ENCODE data around the gene PCDHGA5.
A peak's percentile ranks its signal among the peaks of the same experiment; 100 is the strongest.
"Not testable (repeated sequence)": the region's sequence is repeated elsewhere in the genome, so short reads cannot be mapped to it uniquely, and the experiment has no call there.

PCDHGA5 gene

DNA sequence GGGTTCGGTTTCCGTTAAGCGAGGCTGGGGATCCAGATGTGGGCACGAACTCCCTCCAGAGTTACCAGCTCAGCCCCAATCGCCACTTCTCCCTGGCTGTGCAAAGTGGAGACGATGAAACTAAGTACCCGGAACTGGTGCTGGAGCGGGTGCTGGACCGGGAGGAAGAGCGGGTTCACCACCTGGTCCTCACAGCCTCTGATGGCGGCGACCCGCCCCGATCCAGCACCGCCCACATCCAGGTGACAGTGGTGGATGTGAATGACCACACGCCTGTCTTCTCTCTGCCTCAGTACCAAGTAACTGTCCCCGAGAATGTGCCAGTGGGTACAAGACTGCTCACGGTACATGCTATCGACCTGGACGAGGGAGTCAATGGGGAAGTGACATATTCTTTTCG, 19.4 kb downstream of the PCDHGA5 start:
- FAIRE-seq (no peak), DNase-seq (ENCODE audit: insufficient read length, low spot score) (no peak)

DNA sequence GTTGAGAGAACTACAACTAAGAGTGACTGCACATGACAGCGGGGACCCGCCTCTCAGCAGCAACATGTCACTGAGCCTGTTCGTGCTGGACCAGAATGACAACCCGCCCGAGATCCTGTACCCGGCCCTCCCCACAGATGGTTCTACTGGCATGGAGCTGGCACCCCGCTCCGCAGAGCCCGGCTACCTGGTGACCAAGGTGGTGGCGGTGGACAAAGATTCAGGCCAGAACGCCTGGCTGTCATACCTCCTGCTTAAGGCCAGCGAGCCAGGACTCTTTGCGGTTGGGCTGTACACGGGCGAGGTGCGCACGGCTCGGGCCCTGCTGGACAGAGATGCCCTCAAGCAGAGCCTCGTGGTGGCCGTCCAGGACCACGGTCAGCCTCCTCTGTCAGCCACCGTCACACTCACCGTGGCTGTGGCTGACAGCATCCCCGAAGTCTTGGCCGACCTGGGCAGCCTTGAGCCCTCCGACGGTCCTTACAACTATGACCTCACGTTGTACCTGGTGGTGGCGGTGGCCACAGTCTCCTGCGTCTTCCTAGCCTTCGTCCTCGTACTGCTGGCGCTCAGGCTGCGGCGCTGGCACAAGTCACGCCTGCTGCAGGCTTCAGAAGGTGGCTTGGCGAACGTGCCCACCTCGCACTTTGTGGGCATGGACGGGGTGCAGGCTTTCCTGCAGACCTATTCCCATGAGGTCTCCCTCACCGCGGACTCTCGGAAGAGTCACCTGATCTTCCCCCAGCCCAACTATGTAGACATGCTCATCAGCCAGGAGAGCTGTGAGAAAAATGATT, 20.7 kb downstream of the PCDHGA5 start:
- no peak for FAIRE-seq

GRCh38 chr5:141387557-141388311, 23.8 kb downstream of the PCDHGA5 start, which contains the start of gene PCDHGB4:
PCDHGB4 (plus strand) TSS chr5:141387698; CDS start chr5:141387885, 187 bp downstream.
- FAIRE-seq = peak; percentile 87
- DNase-seq (ENCODE audit: insufficient read length, low spot score) = not testable (repeated sequence)

More for the DNA sequence above, 20.7 kb downstream of the PCDHGA5 start:
- no peak for DNase-seq (ENCODE audit: insufficient read length, low spot score)

DNA sequence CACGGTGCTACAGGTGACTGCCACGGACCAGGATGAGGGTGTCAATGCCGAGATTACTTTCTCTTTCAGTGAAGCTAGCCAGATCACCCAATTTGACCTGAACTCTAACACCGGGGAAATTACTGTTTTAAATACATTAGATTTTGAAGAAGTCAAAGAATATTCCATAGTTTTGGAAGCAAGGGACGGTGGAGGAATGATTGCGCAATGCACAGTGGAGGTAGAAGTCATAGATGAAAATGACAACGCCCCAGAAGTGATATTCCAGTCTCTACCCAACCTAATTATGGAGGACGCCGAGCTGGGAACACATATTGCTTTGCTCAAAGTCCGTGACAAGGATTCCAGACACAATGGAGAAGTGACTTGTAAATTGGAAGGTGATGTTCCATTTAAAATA, 24.7 kb downstream of the PCDHGA5 start:
- DNase-seq (ENCODE audit: insufficient read length, low spot score) = no peak
- FAIRE-seq = no peak

DNA sequence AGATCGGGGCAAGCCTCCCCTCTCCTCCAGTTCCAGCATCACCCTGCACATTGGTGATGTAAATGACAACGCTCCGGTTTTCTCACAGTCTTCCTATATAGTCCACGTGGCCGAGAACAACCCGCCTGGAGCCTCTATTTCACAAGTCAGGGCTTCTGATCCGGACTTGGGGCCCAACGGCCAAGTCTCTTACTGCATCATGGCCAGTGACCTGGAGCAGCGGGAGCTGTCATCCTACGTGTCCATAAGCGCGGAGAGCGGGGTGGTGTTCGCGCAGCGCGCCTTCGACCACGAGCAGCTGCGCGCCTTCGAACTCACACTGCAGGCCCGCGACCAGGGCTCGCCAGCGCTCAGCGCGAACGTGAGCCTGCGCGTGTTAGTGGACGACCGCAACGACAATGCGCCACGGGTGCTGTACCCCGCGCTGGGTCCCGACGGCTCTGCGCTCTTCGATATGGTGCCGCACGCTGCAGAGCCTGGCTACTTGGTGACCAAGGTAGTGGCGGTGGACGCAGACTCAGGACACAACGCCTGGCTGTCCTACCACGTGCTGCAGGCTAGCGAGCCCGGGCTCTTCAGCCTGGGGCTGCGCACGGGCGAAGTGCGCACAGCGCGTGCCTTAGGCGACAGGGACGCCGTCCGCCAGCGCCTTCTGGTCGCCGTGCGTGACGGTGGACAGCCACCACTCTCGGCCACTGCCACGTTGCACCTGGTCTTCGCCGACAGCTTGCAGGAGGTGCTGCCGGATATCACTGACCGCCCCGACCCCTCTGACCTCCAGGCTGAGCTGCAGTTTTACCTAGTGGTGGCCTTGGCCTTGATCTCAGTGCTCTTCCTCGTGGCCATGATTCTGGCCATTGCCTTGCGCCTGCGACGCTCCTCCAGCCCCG, 25.4 kb downstream of the PCDHGA5 start:
- no peak for DNase-seq (ENCODE audit: insufficient read length, low spot score)
- FAIRE-seq = no peak

DNA sequence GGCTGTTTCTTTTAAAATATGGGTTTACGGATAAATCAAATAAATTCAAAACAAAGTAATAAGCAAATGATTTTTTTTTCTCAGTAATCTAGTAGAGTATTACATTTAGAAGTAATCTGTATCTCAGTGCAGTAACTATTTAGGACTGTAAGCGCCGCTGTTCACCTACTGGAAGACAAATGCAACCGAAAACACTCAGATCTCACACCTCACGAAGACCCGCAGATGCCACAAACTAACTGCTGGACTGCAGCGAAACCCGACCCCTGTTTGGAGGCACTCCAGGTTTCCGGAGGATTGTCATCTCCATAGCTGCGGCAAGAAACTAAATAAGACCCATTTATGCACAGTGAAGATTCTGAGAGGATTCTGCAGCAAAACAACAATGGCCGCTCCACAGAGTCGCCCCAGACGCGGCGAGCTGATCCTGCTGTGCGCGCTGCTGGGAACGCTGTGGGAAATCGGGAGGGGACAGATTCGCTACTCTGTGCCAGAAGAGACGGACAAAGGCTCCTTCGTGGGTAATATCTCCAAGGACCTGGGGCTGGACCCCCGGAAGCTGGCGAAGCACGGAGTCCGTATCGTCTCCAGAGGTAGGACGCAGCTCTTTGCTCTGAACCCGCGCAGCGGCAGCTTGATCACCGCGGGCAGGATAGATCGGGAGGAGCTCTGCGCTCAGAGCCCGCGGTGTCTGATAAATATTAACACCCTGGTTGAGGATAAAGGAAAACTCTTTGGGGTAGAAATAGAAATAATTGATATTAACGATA, 28.7 kb downstream of the PCDHGA5 start, which contains the start of gene PCDHGA8:
Gene PCDHGA8 (plus strand): TSS at position 205 of the 770 bp plus-strand sequence. CDS start 181 bp downstream, at position 386.
- DNase-seq (ENCODE audit: insufficient read length, low spot score) (no peak), FAIRE-seq (no peak)

DNA sequence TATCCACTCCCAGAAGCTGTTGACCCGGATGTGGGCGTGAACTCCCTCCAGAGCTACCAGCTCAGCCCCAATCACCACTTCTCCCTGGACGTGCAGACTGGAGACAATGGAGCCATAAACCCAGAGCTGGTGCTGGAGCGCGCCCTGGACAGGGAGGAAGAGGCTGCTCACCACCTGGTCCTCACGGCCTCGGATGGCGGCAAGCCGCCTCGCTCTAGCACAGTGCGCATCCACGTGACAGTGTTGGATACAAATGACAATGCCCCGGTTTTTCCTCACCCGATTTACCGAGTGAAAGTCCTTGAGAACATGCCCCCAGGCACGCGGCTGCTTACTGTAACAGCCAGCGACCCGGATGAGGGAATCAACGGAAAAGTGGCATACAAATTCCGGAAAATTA, 29.3 kb downstream of the PCDHGA5 start:
- DNase-seq (ENCODE audit: insufficient read length, low spot score) (no peak), FAIRE-seq (no peak)

- FAIRE-seq = not testable (repeated sequence)
These were observed 30.6 kb downstream of the PCDHGA5 start for GRCh38 chr5:141394401-141395187.

DNA sequence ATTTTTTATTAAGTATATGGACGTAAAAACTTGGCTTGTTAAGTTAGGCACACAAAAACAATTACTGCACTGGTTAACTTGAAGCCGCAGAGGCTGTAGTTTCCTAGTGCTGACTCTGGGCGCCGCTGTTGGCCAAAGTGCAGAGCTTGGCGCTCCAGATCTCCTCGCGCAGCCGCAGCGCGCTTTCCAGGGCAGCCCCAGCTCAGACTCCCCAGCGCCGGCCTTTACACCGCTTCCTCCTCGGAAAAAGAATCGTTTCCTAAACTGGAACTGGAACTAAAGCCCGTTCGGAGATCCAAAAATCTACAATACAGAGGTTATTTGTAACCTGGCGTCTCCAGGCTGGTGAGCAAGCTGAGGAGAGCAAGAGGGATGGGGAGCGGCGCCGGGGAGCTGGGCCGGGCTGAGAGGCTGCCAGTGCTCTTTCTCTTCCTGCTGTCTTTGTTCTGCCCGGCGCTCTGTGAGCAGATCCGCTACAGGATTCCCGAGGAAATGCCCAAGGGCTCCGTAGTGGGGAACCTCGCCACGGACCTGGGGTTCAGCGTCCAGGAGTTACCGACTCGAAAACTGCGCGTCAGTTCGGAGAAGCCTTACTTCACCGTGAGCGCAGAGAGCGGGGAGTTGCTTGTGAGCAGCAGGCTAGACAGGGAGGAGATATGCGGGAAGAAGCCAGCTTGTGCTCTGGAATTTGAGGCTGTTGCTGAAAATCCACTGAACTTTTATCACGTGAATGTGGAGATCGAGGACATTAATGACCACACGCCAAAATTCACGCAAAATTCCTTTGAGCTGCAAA, 34.0 kb downstream of the PCDHGA5 start, which contains the start of gene PCDHGB5:
Gene PCDHGB5 (plus strand): TSS at position 192 of the 796 bp plus-strand sequence. CDS start 181 bp downstream, at position 373.
- peak; percentile 86 for FAIRE-seq
- not testable (repeated sequence) for DNase-seq (ENCODE audit: insufficient read length, low spot score)

More at GRCh38 chr5:141394401-141395187, 30.6 kb downstream of the PCDHGA5 start:
- DNase-seq (ENCODE audit: insufficient read length, low spot score) = not testable (repeated sequence)

DNA sequence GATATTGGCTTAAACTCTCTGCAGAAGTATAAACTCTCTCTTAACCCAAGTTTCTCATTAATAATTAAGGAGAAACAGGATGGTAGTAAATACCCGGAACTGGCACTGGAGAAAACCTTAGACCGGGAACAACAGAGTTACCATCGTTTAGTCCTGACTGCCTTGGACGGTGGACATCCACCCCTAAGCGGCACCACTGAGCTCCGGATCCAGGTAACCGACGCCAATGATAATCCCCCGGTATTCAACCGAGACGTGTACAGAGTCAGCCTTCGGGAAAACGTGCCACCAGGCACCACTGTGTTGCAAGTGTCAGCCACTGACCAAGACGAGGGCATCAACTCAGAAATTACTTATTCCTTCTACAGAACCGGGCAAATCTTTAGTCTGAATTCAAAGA, 34.6 kb downstream of the PCDHGA5 start:
- no peak for FAIRE-seq
- no peak for DNase-seq (ENCODE audit: insufficient read length, low spot score)

DNA sequence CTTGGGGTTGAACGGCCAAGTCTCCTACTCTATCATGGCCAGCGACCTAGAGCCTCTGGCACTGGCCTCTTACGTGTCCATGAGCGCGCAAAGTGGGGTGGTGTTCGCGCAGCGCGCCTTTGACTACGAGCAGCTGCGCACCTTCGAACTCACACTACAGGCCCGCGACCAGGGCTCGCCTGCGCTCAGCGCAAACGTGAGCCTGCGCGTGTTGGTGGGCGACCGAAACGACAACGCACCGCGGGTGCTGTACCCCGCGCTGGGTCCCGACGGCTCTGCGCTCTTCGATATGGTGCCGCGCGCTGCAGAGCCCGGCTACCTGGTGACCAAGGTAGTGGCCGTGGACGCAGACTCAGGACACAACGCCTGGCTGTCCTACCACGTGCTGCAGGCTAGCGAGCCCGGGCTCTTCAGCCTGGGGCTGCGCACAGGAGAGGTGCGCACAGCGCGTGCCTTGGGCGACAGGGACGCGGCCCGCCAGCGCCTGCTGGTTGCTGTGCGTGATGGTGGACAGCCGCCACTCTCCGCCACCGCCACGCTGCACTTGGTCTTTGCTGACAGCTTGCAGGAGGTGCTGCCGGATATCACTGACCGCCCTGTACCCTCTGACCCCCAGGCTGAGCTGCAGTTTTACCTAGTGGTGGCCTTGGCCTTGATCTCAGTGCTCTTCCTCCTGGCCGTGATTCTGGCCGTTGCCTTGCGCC, 35.7 kb downstream of the PCDHGA5 start:
- no peak for DNase-seq (ENCODE audit: insufficient read length, low spot score)
- no peak for FAIRE-seq

DNA sequence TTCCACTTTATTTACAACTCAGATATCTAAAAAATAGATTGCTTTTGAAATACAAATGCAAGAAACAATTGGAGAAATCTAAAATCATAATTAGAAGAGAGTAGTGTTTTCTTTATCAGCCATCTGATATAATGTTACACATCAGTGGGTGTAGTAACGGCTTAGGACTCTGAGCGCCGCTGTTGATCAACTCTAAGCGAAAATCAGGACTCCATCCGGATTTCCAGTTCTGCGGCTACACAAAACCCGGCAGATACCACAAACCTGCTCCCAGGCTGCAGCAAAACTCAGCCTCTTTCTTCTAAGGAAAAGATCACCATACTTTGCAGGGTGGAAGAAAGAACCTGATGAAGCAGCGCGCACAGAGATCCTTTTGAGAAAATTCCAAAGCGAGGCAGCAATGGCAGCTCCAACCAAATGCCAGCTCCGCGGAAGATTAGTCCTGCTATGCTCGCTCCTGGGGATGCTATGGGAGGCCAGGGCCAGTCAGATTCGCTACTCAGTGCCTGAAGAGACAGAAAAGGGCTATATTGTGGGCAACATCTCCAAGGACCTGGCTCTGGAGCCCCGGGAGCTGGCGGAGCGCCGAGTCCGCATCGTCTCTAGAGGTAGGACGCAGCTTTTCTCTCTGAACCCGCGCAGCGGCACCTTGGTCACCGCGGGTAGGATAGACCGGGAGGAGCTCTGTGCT, 38.7 kb downstream of the PCDHGA5 start, which contains the start of gene PCDHGA9:
Gene PCDHGA9 (plus strand): TSS at position 226 of the 691 bp plus-strand sequence. CDS start 175 bp downstream, at position 401.
- DNase-seq (ENCODE audit: insufficient read length, low spot score) = no peak
- no peak for FAIRE-seq

DNA sequence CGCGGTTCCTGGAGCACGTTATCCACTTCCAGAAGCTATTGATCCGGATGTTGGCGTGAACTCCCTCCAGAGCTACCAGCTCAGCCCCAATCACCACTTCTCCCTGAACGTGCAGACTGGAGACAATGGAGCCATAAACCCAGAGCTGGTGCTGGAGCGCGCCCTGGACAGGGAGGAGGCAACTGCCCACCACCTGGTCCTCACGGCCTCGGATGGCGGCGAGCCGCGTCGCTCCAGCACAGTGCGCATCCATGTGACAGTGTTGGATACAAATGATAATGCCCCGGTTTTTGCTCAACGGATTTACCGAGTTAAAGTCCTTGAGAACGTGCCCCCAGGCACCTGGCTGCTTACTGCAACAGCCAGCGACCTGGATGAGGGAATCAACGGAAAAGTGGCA, 39.4 kb downstream of the PCDHGA5 start:
- no peak for DNase-seq (ENCODE audit: insufficient read length, low spot score)
- FAIRE-seq = no peak

- FAIRE-seq (peak; percentile 84), DNase-seq (ENCODE audit: insufficient read length, low spot score) (peak; percentile 44)
These were observed 44.0 kb downstream of the PCDHGA5 start, which contains the start of gene PCDHGB6 for GRCh38 chr5:141407790-141408505. PCDHGB6 (plus strand) TSS chr5:141408021; CDS start chr5:141408203, 182 bp downstream.

DNA sequence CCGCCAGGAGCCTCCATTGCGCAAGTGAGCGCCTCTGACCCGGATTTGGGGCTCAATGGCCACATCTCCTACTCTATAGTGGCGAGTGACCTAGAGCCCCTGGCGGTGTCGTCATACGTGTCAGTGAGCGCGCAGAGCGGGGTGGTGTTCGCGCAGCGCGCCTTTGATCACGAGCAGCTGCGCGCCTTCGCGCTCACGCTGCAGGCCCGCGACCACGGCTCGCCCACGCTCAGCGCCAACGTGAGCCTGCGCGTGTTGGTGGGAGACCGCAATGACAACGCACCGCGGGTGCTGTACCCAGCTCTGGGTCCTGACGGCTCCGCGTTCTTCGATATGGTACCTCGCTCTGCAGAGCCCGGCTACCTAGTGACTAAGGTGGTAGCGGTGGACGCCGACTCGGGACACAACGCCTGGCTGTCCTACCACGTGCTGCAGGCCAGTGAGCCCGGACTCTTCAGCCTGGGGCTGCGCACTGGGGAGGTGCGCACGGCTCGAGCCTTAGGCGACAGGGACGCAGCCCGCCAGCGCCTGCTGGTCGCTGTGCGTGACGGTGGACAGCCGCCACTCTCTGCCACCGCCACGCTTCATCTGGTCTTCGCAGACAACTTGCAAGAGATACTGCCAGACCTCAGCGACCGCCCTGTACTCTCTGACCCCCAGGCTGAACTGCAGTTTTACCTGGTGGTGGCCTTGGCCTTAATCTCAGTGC, 45.8 kb downstream of the PCDHGA5 start:
- DNase-seq (ENCODE audit: insufficient read length, low spot score) (no peak), FAIRE-seq (no peak)

All from GM19239 (cell line).